ENCODE measurements around the gene ACAA2.

ACAA2 gene

DNA sequence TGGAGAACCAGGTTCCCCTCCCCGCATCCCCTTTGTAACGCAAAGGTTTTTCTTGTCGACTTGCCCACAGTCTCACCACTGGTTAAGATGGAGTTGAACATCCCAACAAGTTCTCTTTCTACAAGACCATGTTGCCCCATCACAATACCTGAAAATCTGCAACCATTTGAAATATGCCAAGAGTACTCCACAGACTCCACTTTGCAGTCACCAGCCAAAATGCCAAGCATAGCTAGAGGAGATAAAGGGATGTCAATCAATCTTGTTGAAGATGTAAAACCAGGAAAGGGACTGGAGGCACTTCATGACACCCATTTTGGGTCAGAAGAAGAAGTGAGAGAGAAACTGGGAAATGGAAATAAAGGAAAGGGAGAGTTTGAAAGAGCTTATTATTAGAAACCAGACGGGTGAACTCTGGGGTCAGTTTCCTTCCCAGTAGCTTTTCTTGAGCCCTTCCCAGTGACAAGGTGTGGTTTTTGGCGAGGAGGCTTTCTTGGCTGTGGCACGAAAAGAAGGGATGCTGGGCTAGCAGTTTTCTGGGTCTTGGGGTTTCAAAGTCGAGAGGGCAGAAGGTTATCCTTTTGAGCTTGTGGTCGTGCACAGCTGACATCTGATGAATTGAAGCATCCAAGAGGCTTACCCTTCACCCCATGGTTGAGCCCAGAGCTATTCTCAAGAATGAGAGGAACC is 79.3 kb downstream of the ACAA2 start:
- no peak for DNase-seq

DNA sequence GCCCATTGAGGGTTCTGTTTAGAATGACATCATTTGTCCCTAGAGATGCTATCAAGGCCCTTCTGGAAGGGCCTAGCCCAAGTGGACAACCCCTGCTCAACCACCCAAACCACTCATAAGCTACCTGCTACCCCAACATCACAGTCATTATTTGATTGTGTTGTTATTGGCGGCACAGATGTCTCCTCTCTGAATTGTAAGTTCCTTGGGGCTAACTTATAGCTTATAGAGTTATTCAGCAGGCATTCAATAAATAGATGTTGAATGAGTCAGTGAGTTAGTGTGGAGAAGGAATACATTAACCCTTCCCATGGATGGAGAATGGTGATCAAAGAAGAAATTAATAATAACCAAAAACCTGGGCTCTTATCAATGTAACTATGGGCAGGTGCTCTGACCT is 80.0 kb downstream of the ACAA2 start:
- no peak for DNase-seq
